ENCODE results near the gene SLC37A1.

The SLC37A1 gene

GRCh38 chr21:42534421-42535378, 21.0 kb downstream of the SLC37A1 start:
- H3K9me3 ChIP-seq (ENCODE audit: control insufficient read depth, low read length) = no peaks in the 10 kb centered on the region
- H3K27ac ChIP-seq (ENCODE audit: insufficient read depth, low read depth, low read length, poor library complexity, severe bottlenecking) = no peak overlapping the region
- no peaks in the 10 kb centered on the region for H3K36me3 ChIP-seq (ENCODE audit: control insufficient read depth, insufficient read depth, low read length)
- H3K4me1 ChIP-seq (ENCODE audit: control insufficient read depth, insufficient read depth, low read length) = peaks cover 3% of the 10 kb centered on the region
- no peak overlapping the region for H3K4me3 ChIP-seq (ENCODE audit: insufficient read depth, low read depth, low read length)
- H3K27me3 ChIP-seq (ENCODE audit: control insufficient read depth, insufficient read depth, low read length, poor library complexity, severe bottlenecking) = no peaks in the 10 kb centered on the region
- WGBS, 2 experiments = 91 to 92% methylated on average over 28 of the region's 28 CpGs

- H3K9me3 ChIP-seq (ENCODE audit: control insufficient read depth, low read length) = no peaks in the 10 kb centered on the region
- no peaks in the 10 kb centered on the region for H3K27me3 ChIP-seq (ENCODE audit: control insufficient read depth, insufficient read depth, low read length, poor library complexity, severe bottlenecking)
- no peak overlapping the region for H3K27ac ChIP-seq (ENCODE audit: insufficient read depth, low read depth, low read length, poor library complexity, severe bottlenecking)
- no peak overlapping the region for H3K4me3 ChIP-seq (ENCODE audit: insufficient read depth, low read depth, low read length)
- WGBS, 2 experiments = 93 to 94% methylated on average over 17 of the region's 17 CpGs
- H3K4me1 ChIP-seq (ENCODE audit: control insufficient read depth, insufficient read depth, low read length) = peaks cover under 1% of the 10 kb centered on the region
- no peaks in the 10 kb centered on the region for H3K36me3 ChIP-seq (ENCODE audit: control insufficient read depth, insufficient read depth, low read length)
These were observed 22.0 kb downstream of the SLC37A1 start for GRCh38 chr21:42535602-42536171.

GRCh38 chr21:42536601-42537000, 22.9 kb downstream of the SLC37A1 start:
- no peaks in the 10 kb centered on the region for H3K27me3 ChIP-seq (ENCODE audit: control insufficient read depth, insufficient read depth, low read length, poor library complexity, severe bottlenecking)
- H3K27ac ChIP-seq (ENCODE audit: insufficient read depth, low read depth, low read length, poor library complexity, severe bottlenecking) = no peak overlapping the region
- no peaks in the 10 kb centered on the region for H3K36me3 ChIP-seq (ENCODE audit: control insufficient read depth, insufficient read depth, low read length)
- H3K4me3 ChIP-seq (ENCODE audit: insufficient read depth, low read depth, low read length) = no peak overlapping the region
- H3K9me3 ChIP-seq (ENCODE audit: control insufficient read depth, low read length) = no peaks in the 10 kb centered on the region
- 84 to 88% methylated on average over 8 of the region's 8 CpGs for whole genome bisulfite sequencing, 2 experiments
- H3K4me1 ChIP-seq (ENCODE audit: control insufficient read depth, insufficient read depth, low read length) = peaks cover 6% of the 10 kb centered on the region

- Histone ChIP-seq H3K4me3 (ENCODE audit: insufficient read depth, low read depth, low read length) (no peak overlapping the region), H3K27me3 (ENCODE audit: control insufficient read depth, insufficient read depth, low read length, poor library complexity, severe bottlenecking) (no peaks in the 10 kb centered on the region), H3K9me3 (ENCODE audit: control insufficient read depth, low read length) (no peaks in the 10 kb centered on the region), H3K36me3 (ENCODE audit: control insufficient read depth, insufficient read depth, low read length) (no peaks in the 10 kb centered on the region), H3K27ac (ENCODE audit: insufficient read depth, low read depth, low read length, poor library complexity, severe bottlenecking) (no peak overlapping the region), H3K4me1 (ENCODE audit: control insufficient read depth, insufficient read depth, low read length) (peaks cover 6% of the 10 kb centered on the region)
- WGBS, 2 experiments = 89 to 94% methylated on average over 4 of the region's 4 CpGs
These were observed 23.6 kb downstream of the SLC37A1 start for GRCh38 chr21:42537106-42537742.

GRCh38 chr21:42538479-42539275, 25.0 kb downstream of the SLC37A1 start:
- no peak overlapping the region for H3K4me3 ChIP-seq (ENCODE audit: insufficient read depth, low read depth, low read length)
- no peaks in the 10 kb centered on the region for H3K27me3 ChIP-seq (ENCODE audit: control insufficient read depth, insufficient read depth, low read length, poor library complexity, severe bottlenecking)
- 69 to 79% methylated on average over 6 to 10 of the region's 10 CpGs for WGBS, 2 experiments
- H3K27ac ChIP-seq (ENCODE audit: insufficient read depth, low read depth, low read length, poor library complexity, severe bottlenecking) = no peak overlapping the region
- H3K36me3 ChIP-seq (ENCODE audit: control insufficient read depth, insufficient read depth, low read length) = no peaks in the 10 kb centered on the region
- H3K9me3 ChIP-seq (ENCODE audit: control insufficient read depth, low read length) = no peaks in the 10 kb centered on the region
- peaks cover 6% of the 10 kb centered on the region for H3K4me1 ChIP-seq (ENCODE audit: control insufficient read depth, insufficient read depth, low read length)

- WGBS, 2 experiments = 94 to 95% methylated on average over 17 of the region's 17 CpGs
- H3K4me1 ChIP-seq (ENCODE audit: control insufficient read depth, insufficient read depth, low read length) = peaks cover 6% of the 10 kb centered on the region
- H3K4me3 ChIP-seq (ENCODE audit: insufficient read depth, low read depth, low read length) = no peak overlapping the region
These were observed 25.7 kb downstream of the SLC37A1 start for GRCh38 chr21:42539342-42539741.

GRCh38 chr21:42539931-42540343, 26.3 kb downstream of the SLC37A1 start:
- Histone ChIP-seq H3K9me3 (ENCODE audit: control insufficient read depth, low read length) (no peaks in the 10 kb centered on the region), H3K36me3 (ENCODE audit: control insufficient read depth, insufficient read depth, low read length) (no peaks in the 10 kb centered on the region), H3K4me1 (ENCODE audit: control insufficient read depth, insufficient read depth, low read length) (peaks cover 6% of the 10 kb centered on the region), H3K27me3 (ENCODE audit: control insufficient read depth, insufficient read depth, low read length, poor library complexity, severe bottlenecking) (no peaks in the 10 kb centered on the region), H3K27ac (ENCODE audit: insufficient read depth, low read depth, low read length, poor library complexity, severe bottlenecking) (no peak overlapping the region), H3K4me3 (ENCODE audit: insufficient read depth, low read depth, low read length) (no peak overlapping the region)
- WGBS, 2 experiments = 64 to 80% methylated on average over 6 to 7 of the region's 7 CpGs

More at GRCh38 chr21:42539342-42539741, 25.7 kb downstream of the SLC37A1 start:
- H3K27me3 ChIP-seq (ENCODE audit: control insufficient read depth, insufficient read depth, low read length, poor library complexity, severe bottlenecking) = no peaks in the 10 kb centered on the region
- no peaks in the 10 kb centered on the region for H3K9me3 ChIP-seq (ENCODE audit: control insufficient read depth, low read length)
- H3K27ac ChIP-seq (ENCODE audit: insufficient read depth, low read depth, low read length, poor library complexity, severe bottlenecking) = no peak overlapping the region
- H3K36me3 ChIP-seq (ENCODE audit: control insufficient read depth, insufficient read depth, low read length) = no peaks in the 10 kb centered on the region

GRCh38 chr21:42540396-42540795, 26.7 kb downstream of the SLC37A1 start:
- H3K9me3 ChIP-seq (ENCODE audit: control insufficient read depth, low read length) = no peaks in the 10 kb centered on the region
- H3K36me3 ChIP-seq (ENCODE audit: control insufficient read depth, insufficient read depth, low read length) = no peaks in the 10 kb centered on the region
- peaks cover 6% of the 10 kb centered on the region for H3K4me1 ChIP-seq (ENCODE audit: control insufficient read depth, insufficient read depth, low read length)
- no peak overlapping the region for H3K4me3 ChIP-seq (ENCODE audit: insufficient read depth, low read depth, low read length)
- H3K27me3 ChIP-seq (ENCODE audit: control insufficient read depth, insufficient read depth, low read length, poor library complexity, severe bottlenecking) = no peaks in the 10 kb centered on the region
- no peak overlapping the region for H3K27ac ChIP-seq (ENCODE audit: insufficient read depth, low read depth, low read length, poor library complexity, severe bottlenecking)
- 83 to 85% methylated on average over 8 of the region's 8 CpGs for WGBS, 2 experiments

GRCh38 chr21:42541174-42541573, 27.5 kb downstream of the SLC37A1 start:
- Histone ChIP-seq H3K36me3 (ENCODE audit: control insufficient read depth, insufficient read depth, low read length) (no peaks in the 10 kb centered on the region), H3K27ac (ENCODE audit: insufficient read depth, low read depth, low read length, poor library complexity, severe bottlenecking) (no peak overlapping the region), H3K27me3 (ENCODE audit: control insufficient read depth, insufficient read depth, low read length, poor library complexity, severe bottlenecking) (no peaks in the 10 kb centered on the region), H3K4me3 (ENCODE audit: insufficient read depth, low read depth, low read length) (no peak overlapping the region), H3K4me1 (ENCODE audit: control insufficient read depth, insufficient read depth, low read length) (peaks cover 6% of the 10 kb centered on the region), H3K9me3 (ENCODE audit: control insufficient read depth, low read length) (no peaks in the 10 kb centered on the region)
- 75 to 78% methylated on average over 12 of the region's 12 CpGs for WGBS, 2 experiments

Measured in ectodermal cell (in vitro differentiated cells).